NK-92 treated with Interleukin-12 subunit alpha and Interleukin-12 subunit beta, amount 100 ng/mL, for 24 hours (cell line): ENCODE measurements around the gene USP16.

Experiments
- DNase-seq: peaks from one replicate; lab custom pipeline; 2025; lab: John Stamatoyannopoulos, UW

The USP16 gene

GRCh38 chr21:29083306-29083705 lies 58.8 kb downstream of the USP16 start:
- no peak for DNase-seq

- no peak for DNase-seq
These were observed 59.9 kb downstream of the USP16 start for GRCh38 chr21:29084372-29084771.

- no peak for DNase-seq
These were observed 60.8 kb downstream of the USP16 start for GRCh38 chr21:29085106-29085752.

GRCh38 chr21:29091033-29091432 lies 66.6 kb downstream of the USP16 start:
- DNase-seq: no peak

GRCh38 chr21:29092102-29092959 lies 67.9 kb downstream of the USP16 start:
- DNase-seq: no peak

GRCh38 chr21:29096218-29097015 lies 71.9 kb downstream of the USP16 start:
- DNase-seq: no peak

GRCh38 chr21:29098156-29098555 lies 73.7 kb downstream of the USP16 start:
- DNase-seq: no peak

- no peak for DNase-seq
These were observed 78.4 kb downstream of the USP16 start for GRCh38 chr21:29102791-29103257.
